NB4 (cell line): ENCODE data around the gene IRAK1.

Experiments used
- DNase-seq: peaks from one replicate; pipeline ENCODE4 v3.0.0; 2010; ENCODE audit warnings: low read depth
- H3K4me3 ChIP-seq: one replicate; pipeline ENCODE4 v1.5.1; 2011; ENCODE audit warnings: mild to moderate bottlenecking, low read depth, low read length, moderate library complexity
- CTCF ChIP-seq: IDR thresholded peaks from one replicate; pipeline ENCODE4 v1.5.1; 2012; ENCODE audit warnings: low read depth, low read length
- MAX ChIP-seq: IDR thresholded peaks from 2 replicates; pipeline ENCODE4 v1.6.1; 2011; ENCODE audit warnings: low read depth, low read length
- MYC ChIP-seq: IDR thresholded peaks from 2 replicates; pipeline ENCODE4 v1.6.1; 2011; ENCODE audit warnings: low read depth, low read length
- POLR2A ChIP-seq: IDR thresholded peaks from 2 replicates; pipeline ENCODE4 v1.6.1; 2011; ENCODE audit warnings: mild to moderate bottlenecking; ENCODE audit not compliant: insufficient read length; ENCODE audit errors: extremely low read depth

The IRAK1 gene

DNA sequence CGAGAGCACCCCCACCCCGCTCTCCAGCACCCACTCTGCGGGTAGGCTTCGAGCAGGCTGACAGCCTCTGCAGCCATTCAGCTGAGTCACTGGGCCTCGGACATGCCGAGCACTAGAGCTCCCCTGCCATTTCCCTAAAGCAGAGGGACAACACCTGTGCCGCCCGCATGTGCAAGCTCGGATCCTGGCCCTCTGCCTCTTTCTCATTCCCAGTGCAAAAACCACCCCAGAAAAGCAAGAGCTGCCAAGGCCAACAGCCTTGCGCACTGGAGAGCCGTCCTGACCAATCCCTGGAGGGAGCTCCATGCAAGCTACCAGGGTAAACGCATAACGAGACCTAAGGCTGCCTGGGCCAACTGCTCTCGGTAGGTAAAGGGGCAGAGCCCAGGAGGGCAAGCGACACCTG, 53.4 kb downstream of the IRAK1 start:
- no peak overlapping the region for H3K4me3 ChIP-seq
- DNase-seq, result no peak
- no peak for TF ChIP-seq MYC

DNA sequence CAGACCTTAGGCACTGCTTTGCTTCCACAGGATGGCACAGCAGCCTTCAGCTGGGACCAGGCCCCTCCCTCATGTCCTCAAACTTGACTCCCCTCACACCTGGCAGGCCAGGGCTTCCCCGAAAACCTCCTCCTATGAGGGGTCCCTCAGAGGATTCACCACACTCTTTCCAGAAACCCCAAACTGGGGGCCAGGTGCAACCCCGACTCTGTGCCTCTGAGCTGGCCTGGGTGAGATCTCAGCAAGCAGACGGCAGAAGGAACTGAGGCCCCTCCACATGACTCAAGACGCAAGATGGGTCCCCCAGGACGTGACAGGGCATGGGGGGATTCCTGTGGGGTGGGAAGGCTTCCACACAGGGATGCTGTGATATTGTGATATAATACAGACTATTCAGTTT, 54.3 kb downstream of the IRAK1 start:
- no peak overlapping the region for H3K4me3 ChIP-seq
- no peak for DNase-seq
- TF ChIP-seq MYC, result no peak

DNA sequence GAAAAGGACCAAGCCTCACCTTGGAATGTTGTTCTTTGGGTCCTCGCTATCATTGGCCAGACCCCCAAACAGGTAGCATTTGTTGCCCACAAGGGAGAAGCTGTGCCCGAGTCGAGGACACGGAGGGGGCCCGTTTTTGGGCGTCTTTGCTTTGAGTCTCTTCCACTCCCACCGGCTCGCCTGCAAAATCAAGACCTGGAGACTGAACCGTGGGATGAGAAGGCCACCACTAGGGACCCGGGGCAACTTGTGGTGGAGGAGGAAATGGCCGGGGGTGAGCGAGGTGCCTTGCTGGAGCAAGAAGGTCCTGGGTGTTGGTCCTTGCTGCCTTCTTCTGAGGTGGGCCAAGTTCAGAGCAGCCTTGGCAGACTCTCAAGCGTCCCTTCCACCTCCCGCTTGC, 55.6 kb downstream of the IRAK1 start:
- no peak for DNase-seq
- TF ChIP-seq MAX (no peak), MYC (no peak), CTCF (no peak), POLR2A (no peak)
- no peak overlapping the region for H3K4me3 ChIP-seq

DNA sequence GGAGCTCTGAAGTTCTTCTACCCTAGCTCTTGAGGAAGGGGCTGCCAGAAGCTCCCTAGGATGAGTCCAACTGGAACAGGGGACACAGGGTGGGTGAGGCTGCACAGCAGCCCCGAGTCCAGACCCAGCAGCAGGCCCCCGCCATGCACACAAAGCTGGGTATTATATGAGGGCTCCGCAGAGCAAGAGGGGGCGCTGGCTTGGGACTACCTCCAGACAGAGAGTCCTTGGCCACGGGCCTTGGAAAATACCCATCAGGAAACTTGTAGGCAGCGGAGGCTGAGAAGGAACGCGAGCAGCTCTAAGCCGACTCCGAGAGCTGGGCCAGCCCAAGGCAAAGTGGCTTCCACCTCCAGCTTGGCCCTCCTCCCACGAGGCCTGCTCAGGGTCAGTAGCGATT, 56.2 kb downstream of the IRAK1 start:
- TF ChIP-seq CTCF (no peak), MAX (no peak), POLR2A (no peak), MYC (no peak)
- DNase-seq, result no peak

DNA sequence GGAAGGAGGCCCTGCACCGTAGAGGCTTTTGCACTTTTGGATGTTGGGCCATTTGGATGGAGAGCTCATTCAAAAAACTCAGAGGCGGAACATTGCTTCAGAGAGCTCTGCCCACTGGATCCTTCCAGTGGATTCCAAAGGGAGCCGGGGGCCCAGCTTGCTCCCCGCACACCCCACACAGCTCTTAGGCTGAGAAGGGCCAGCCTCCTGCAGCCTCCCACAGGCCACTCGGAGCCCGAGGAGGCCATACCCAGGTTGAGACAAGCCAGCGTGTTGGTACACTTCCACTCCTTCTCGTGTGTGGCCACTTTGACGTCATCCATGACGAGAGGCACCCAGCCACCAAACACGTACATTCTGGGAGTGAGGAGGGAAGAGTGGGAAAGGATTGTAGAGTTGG, 58.4 kb downstream of the IRAK1 start:
- no peak for DNase-seq
- TF ChIP-seq POLR2A (no peak), MAX (no peak), MYC (no peak), CTCF (no peak)

More for the DNA sequence above, 56.2 kb downstream of the IRAK1 start:
- no peak overlapping the region for H3K4me3 ChIP-seq

GRCh38 chrX:153960786-153961185, 58.9 kb downstream of the IRAK1 start:
- DNase-seq, result no peak
- TF ChIP-seq CTCF, result no peak
- no peak for TF ChIP-seq POLR2A
- no peak for TF ChIP-seq MYC
- TF ChIP-seq MAX, result no peak

More for the DNA sequence above, 58.4 kb downstream of the IRAK1 start:
- H3K4me3 ChIP-seq, result no peak overlapping the region

More at GRCh38 chrX:153960786-153961185, 58.9 kb downstream of the IRAK1 start:
- no peak overlapping the region for H3K4me3 ChIP-seq
